Gastrocnemius medialis (tissue), 4 donors: ENCODE data around the gene JPH2. TPM values are rescaled to one million over a fixed set of nuclear protein-coding genes. Genes with fewer than 3 reads are reported as not detected.

Experiments used
- ATAC-seq, 2 donors: fragments of 150-250 bp; one replicate each; pipeline ENCODE4 v1.9.1; 2016
- DNase-seq, 2 donors: peaks; one replicate each; pipeline ENCODE4 v3.0.0-alpha.2; 2019
- H3K27ac ChIP-seq, 4 donors: fragments of 200-600 bp; sonication (generic); 1 replicate in 1 of 4; 2 replicates in 3 of 4; pipeline ENCODE4 v1.5.1; 2016 to 2018; ENCODE audit warnings: mild to moderate bottlenecking in 2 of 4, moderate library complexity in 1 of 4
- H3K27me3 ChIP-seq, 3 donors: fragments of 200-600 bp; sonication (generic) in 2 of 3; 1 replicate in 1 of 3; 2 replicates in 2 of 3; pipeline versions ENCODE4 v1.5.1 to v1.6.0; 2016 to 2019; ENCODE audit warnings: mild to moderate bottlenecking in 1 of 3, moderate library complexity in 1 of 3
- H3K36me3 ChIP-seq, 2 donors: fragments of 200-600 bp; sonication (generic) in 1 of 2; one replicate each; pipeline ENCODE4 v1.5.1; 2017 to 2018
- H3K4me1 ChIP-seq, 2 donors: fragments of 200-600 bp; sonication (generic) in 1 of 2; one replicate each; pipeline ENCODE4 v1.5.1; 2016 to 2017; ENCODE audit warnings: mild to moderate bottlenecking in 2 of 2
- H3K4me3 ChIP-seq, 4 donors: fragments of 200-600 bp; sonication (generic) in 3 of 4; 1 replicate in 1 of 4; 2 replicates in 3 of 4; pipeline ENCODE4 v1.5.1; 2016 to 2019; ENCODE audit warnings: mild to moderate bottlenecking in 2 of 4
- H3K9me3 ChIP-seq, 3 donors: fragments of 200-600 bp; sonication (generic) in 2 of 3; 1 replicate in 1 of 3; 2 replicates in 2 of 3; pipeline ENCODE4 v1.5.1; 2016 to 2019
- CTCF ChIP-seq, 5 experiments: fragments of 450-650 bp in 3 of 5; fragments of 200-600 bp in 2 of 5; sonication (generic) in 2 of 5; IDR thresholded peaks in 4 of 5; conservative IDR thresholded peaks in 1 of 5; 1 replicate in 4 of 5; 2 replicates in 1 of 5; pipeline ENCODE4 v1.5.1; 2016 to 2019; ENCODE audit warnings: antibody characterized with exemption in 5 of 5, mild to moderate bottlenecking in 3 of 5, moderate library complexity in 3 of 5
- POLR2A ChIP-seq, 2 donors: fragments of 450-650 bp; IDR thresholded peaks; one replicate each; pipeline ENCODE4 v1.6.1; 2017; ENCODE audit warnings: antibody characterized with exemption in 2 of 2, mild to moderate bottlenecking in 2 of 2, moderate library complexity in 2 of 2
- in situ Hi-C, 4 donors: fragments of 200-750 bp; cut with MboI; loops; one replicate each; pipeline versions ENCODE4 v1.15.0 to v1.8.0; 2017; ENCODE audit warnings: low sequenced_read_pairs in 4 of 4
- intact Hi-C: fragments of 100-400 bp; cut with DNase I; formaldehyde crosslinking; loops from one replicate; pipeline ENCODE4 v1.15.1; 2023; ENCODE audit warnings: low total_unique reads
- total RNA-seq, 4 donors: library from RNA; depleted of rRNA; stranded (reverse); fragments of >200 nt; gene quantifications; one replicate each; pipeline versions ENCODE4 v1.1.0 to v1.2.3, GENCODE V29; 2016

Gene JPH2
- total RNA-seq, 4 donors from 2014 or later: 18.3 to 86.6 (median 38.0) TPM

DNA sequence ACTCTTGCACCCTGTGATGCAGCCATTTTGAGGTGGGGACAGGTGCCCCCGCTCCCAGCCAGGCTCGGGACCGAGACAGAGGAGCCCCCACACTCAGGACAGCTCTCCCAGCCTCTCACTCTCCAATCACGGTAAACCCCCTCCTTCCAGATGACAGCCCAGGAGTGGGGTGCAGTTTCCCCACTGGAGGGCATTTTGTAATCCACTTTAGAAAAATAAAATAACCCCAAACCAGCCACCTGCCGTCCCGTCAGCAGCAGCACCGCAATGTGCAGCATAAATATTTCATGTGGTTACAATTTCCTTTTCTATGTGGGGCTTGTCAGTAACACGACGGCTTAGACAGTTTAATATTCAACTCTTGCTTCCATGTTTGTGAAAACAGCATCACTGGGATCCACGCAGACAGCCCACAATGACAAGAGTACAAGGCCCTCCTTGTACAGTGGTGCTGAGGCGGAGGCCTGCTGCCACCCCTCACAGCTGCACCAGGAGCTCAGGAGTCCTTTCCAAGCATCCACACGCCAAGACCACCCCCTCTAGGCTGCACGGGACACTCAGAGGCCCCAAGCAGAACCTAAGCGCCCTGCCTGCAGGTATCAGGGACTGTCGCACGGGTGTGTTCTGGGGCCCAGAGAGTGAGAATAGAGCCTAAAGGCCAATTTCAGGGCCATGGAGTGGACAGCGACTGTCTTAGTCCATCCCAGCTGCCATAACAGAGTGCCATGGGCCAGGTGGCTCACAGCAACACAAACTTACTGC lies 116.7 kb downstream of the JPH2 start:
- intact Hi-C loops (no loop called here), in situ Hi-C loops (loop anchor here in 1 of 4 donors (10.0 kb wide), 1 partner anchor 316 kb away; no protein-coding TSS in a partner anchor)
- DNase-seq: no peak

GRCh38 chr20:44069203-44070011 lies 117.6 kb downstream of the JPH2 start:
- ATAC-seq (no peak), DNase-seq (no peak)
- Histone ChIP-seq H3K36me3 (no peaks in the 10 kb centered on the region), H3K4me3 (no peak overlapping the region), H3K27ac (no peak overlapping the region), H3K9me3 (no peaks in the 10 kb centered on the region), H3K4me1 (no peaks in the 10 kb centered on the region), H3K27me3 (no peaks in the 10 kb centered on the region)
- in situ Hi-C loops: loop anchor here in 1 of 4 donors (10.0 kb wide), 1 partner anchor 315 kb away; no protein-coding TSS in a partner anchor
- intact Hi-C loops: no loop called here
- TF ChIP-seq CTCF (IDR thresholded peaks at IDR 0.05 in 4 of 5, conservative IDR thresholded peaks at IDR 0.05 in 1 of 5) (no peak), POLR2A (IDR thresholded peaks at IDR 0.05) (no peak)

More for the DNA sequence above, 116.7 kb downstream of the JPH2 start:
- Histone ChIP-seq H3K36me3 (no peaks in the 10 kb centered on the region), H3K27ac (no peak overlapping the region), H3K4me3 (no peak overlapping the region), H3K27me3 (no peaks in the 10 kb centered on the region), H3K4me1 (no peaks in the 10 kb centered on the region), H3K9me3 (no peaks in the 10 kb centered on the region)
- TF ChIP-seq CTCF (IDR thresholded peaks at IDR 0.05 in 4 of 5, conservative IDR thresholded peaks at IDR 0.05 in 1 of 5): no peak
- no peak for TF ChIP-seq POLR2A (IDR thresholded peaks at IDR 0.05)
- ATAC-seq: no peak

- no peaks in the 10 kb centered on the region for H3K9me3 ChIP-seq
- no peaks in the 10 kb centered on the region for H3K4me1 ChIP-seq
- TF ChIP-seq POLR2A (IDR thresholded peaks at IDR 0.05) (no peak), CTCF (IDR thresholded peaks at IDR 0.05 in 4 of 5, conservative IDR thresholded peaks at IDR 0.05 in 1 of 5) (no peak)
- DNase-seq (no peak), ATAC-seq (no peak)
- in situ Hi-C loops (no loop called here), intact Hi-C loops (no loop called here)
- no peaks in the 10 kb centered on the region for H3K36me3 ChIP-seq
- no peak overlapping the region for H3K27ac ChIP-seq
- H3K4me3 ChIP-seq: no peak overlapping the region
- no peaks in the 10 kb centered on the region for H3K27me3 ChIP-seq
Measured at GRCh38 chr20:44068316-44069201, 118.4 kb downstream of the JPH2 start.

DNA sequence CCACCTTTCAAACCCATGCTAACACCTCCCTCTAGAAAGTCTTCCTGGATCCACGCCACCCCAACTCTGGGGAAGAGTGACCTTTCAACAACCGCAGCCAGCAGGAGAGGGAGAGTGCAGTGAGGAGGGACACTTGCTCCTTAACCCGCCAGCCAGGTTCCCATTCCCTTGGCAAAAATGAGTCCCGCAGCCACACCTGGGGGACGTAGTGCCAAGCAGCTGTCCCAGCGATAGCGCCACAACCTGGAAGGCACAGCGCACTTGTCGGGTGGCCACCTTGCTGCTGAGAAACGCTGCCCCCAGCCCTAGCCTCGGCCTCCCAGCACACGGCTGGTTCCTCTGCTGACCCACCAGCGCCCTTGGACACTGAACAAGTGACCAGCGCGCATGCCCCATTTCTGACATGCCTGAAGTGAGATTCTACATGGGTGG lies 119.3 kb downstream of the JPH2 start:
- Histone ChIP-seq H3K4me3 (no peak overlapping the region), H3K36me3 (no peaks in the 10 kb centered on the region), H3K4me1 (no peaks in the 10 kb centered on the region), H3K27ac (no peak overlapping the region), H3K9me3 (no peaks in the 10 kb centered on the region), H3K27me3 (no peaks in the 10 kb centered on the region)
- in situ Hi-C loops: no loop called here
- DNase-seq (no peak), ATAC-seq (no peak)
- TF ChIP-seq CTCF (IDR thresholded peaks at IDR 0.05 in 4 of 5, conservative IDR thresholded peaks at IDR 0.05 in 1 of 5) (no peak), POLR2A (IDR thresholded peaks at IDR 0.05) (no peak)
- intact Hi-C loops: no loop called here
